OCI-LY3 (cell line): Measurements from ENCODE around the gene DTNBP1.

ENCODE experiments used
- H2AFZ ChIP-seq: fragments of 200-600, 300-600 bp; shearing (Covaris generic); 2 replicates; pipeline ENCODE4 v1.6.0; 2014; ENCODE audit warnings: antibody characterized with exemption, low read depth, low read length
- H3K27ac ChIP-seq: fragments of 200-600, 300-600 bp; sonication (generic); 2 replicates; pipeline ENCODE4 v1.5.1; 2014; ENCODE audit warnings: mild to moderate bottlenecking, low read length, moderate library complexity, mixed read lengths
- H3K27me3 ChIP-seq: fragments of 200-600, 300-600 bp; sonication (generic); 2 replicates; pipeline ENCODE4 v1.6.1; 2014; ENCODE audit warnings: low read depth, low read length, mixed read lengths
- H3K36me3 ChIP-seq: fragments of 200-600, 300-600 bp; sonication (generic); replicated peaks from 2 replicates; pipeline ENCODE3; 2014; ENCODE audit warnings: low read depth, low read length, mixed read lengths
- H3K4me1 ChIP-seq: fragments of 300-600, 200-600 bp; sonication (generic); 2 replicates; pipeline ENCODE4 v1.6.1; 2014; ENCODE audit warnings: low read length, mixed read lengths
- H3K4me2 ChIP-seq: fragments of 200-600, 300-600 bp; sonication (generic); 2 replicates; pipeline ENCODE4 v1.6.1; 2014; ENCODE audit warnings: low read length, mixed read lengths
- H3K4me3 ChIP-seq: fragments of 300-600, 200-600 bp; sonication (generic); 2 replicates; pipeline ENCODE4 v1.5.1; 2014; ENCODE audit warnings: antibody characterized with exemption, mild to moderate bottlenecking, low read length, moderate library complexity
- H3K79me2 ChIP-seq: fragments of 300-600, 200-600 bp; shearing (Covaris generic); 2 replicates; pipeline ENCODE4 v1.6.1; 2014; ENCODE audit warnings: mild to moderate bottlenecking, low read length, mixed read lengths
- H3K9ac ChIP-seq: fragments of 300-600, 200-600 bp; shearing (Covaris generic); 2 replicates; pipeline ENCODE4 v1.6.0; 2014; ENCODE audit warnings: mild to moderate bottlenecking, low read length, moderate library complexity
- H3K9me3 ChIP-seq: fragments of 200-600, 300-600 bp; shearing (Covaris generic); 2 replicates; pipeline ENCODE4 v1.6.1; 2014; ENCODE audit warnings: low read length, mixed read lengths; ENCODE audit not compliant: insufficient read depth
- H4K20me1 ChIP-seq: fragments of 200-600, 300-600 bp; sonication (generic); 2 replicates; pipeline ENCODE4 v1.6.1; 2016; ENCODE audit warnings: low read length, mixed read lengths; ENCODE audit not compliant: insufficient read depth
- CTCF ChIP-seq: fragments of 200-600, 300-600 bp; sonication (generic); IDR thresholded peaks from 2 replicates; pipeline ENCODE4 v1.5.1; 2014; ENCODE audit warnings: antibody characterized with exemption, low read length, low read depth
- EZH2phosphoT487 ChIP-seq: fragments of 200-600 bp; shearing (Covaris generic); IDR thresholded peaks from 2 replicates; pipeline ENCODE4 v1.6.1; 2018; ENCODE audit warnings: antibody characterized with exemption, mixed run types, low read depth

Gene DTNBP1

GRCh38 chr6:15521582-15521981, 141.2 kb downstream of the DTNBP1 start:
- H3K4me2 ChIP-seq = no peak overlapping the region
- H4K20me1 ChIP-seq = no peaks in the 10 kb centered on the region
- TF ChIP-seq CTCF = no peak
- no peaks in the 10 kb centered on the region for H3K4me1 ChIP-seq
- peaks cover 6% of the 10 kb centered on the region for H3K36me3 ChIP-seq
- no peak overlapping the region for H2AFZ ChIP-seq
- no peak overlapping the region for H3K27ac ChIP-seq
- H3K9ac ChIP-seq = no peak overlapping the region
- no peaks in the 10 kb centered on the region for H3K79me2 ChIP-seq
- no peaks in the 10 kb centered on the region for H3K9me3 ChIP-seq
- H3K4me3 ChIP-seq = no peak overlapping the region
- no peaks in the 10 kb centered on the region for H3K27me3 ChIP-seq

GRCh38 chr6:15520626-15521203, 142.1 kb downstream of the DTNBP1 start:
- H3K36me3 ChIP-seq = peaks cover 6% of the 10 kb centered on the region
- no peak overlapping the region for H3K4me2 ChIP-seq

GRCh38 chr6:15519681-15520080, 143.1 kb downstream of the DTNBP1 start:
- Histone ChIP-seq H3K9ac (no peak overlapping the region), H2AFZ (no peak overlapping the region), H3K4me2 (no peak overlapping the region), H3K27me3 (no peaks in the 10 kb centered on the region), H3K36me3 (peaks cover 6% of the 10 kb centered on the region), H3K27ac (no peak overlapping the region), H3K9me3 (no peaks in the 10 kb centered on the region), H4K20me1 (no peaks in the 10 kb centered on the region), H3K4me3 (no peak overlapping the region), H3K79me2 (no peaks in the 10 kb centered on the region), H3K4me1 (no peaks in the 10 kb centered on the region)
- no peak for TF ChIP-seq EZH2phosphoT487
- no peak for TF ChIP-seq CTCF

More at GRCh38 chr6:15520626-15521203, 142.1 kb downstream of the DTNBP1 start:
- no peak overlapping the region for H3K27ac ChIP-seq
- no peaks in the 10 kb centered on the region for H4K20me1 ChIP-seq
- H3K4me1 ChIP-seq = no peaks in the 10 kb centered on the region
- no peaks in the 10 kb centered on the region for H3K9me3 ChIP-seq
- H3K9ac ChIP-seq = no peak overlapping the region
- H3K4me3 ChIP-seq = no peak overlapping the region
- H3K79me2 ChIP-seq = no peaks in the 10 kb centered on the region
- H3K27me3 ChIP-seq = no peaks in the 10 kb centered on the region
- TF ChIP-seq CTCF (no peak), EZH2phosphoT487 (no peak)
- no peak overlapping the region for H2AFZ ChIP-seq

GRCh38 chr6:15518878-15519277, 143.9 kb downstream of the DTNBP1 start:
- Histone ChIP-seq H2AFZ (no peak overlapping the region), H3K36me3 (peaks cover 6% of the 10 kb centered on the region), H3K27ac (no peak overlapping the region)

More at GRCh38 chr6:15518878-15519277, 143.9 kb downstream of the DTNBP1 start:
- TF ChIP-seq EZH2phosphoT487 (no peak), CTCF (no peak)
- H3K9me3 ChIP-seq = no peaks in the 10 kb centered on the region
- no peaks in the 10 kb centered on the region for H3K4me1 ChIP-seq
- H3K9ac ChIP-seq = no peak overlapping the region
- H4K20me1 ChIP-seq = no peaks in the 10 kb centered on the region
- H3K4me3 ChIP-seq = no peak overlapping the region
- no peaks in the 10 kb centered on the region for H3K27me3 ChIP-seq
- no peaks in the 10 kb centered on the region for H3K79me2 ChIP-seq
- no peak overlapping the region for H3K4me2 ChIP-seq
